ENCODE data around the gene RREB1.

RREB1 gene

GRCh38 chr6:7252390-7252789 is 144.6 kb downstream of the RREB1 start:
- Histone ChIP-seq H2AFZ (ENCODE audit: low read depth, low read length) (no peak overlapping the region), H3K4me3 (ENCODE audit: low read depth in 1 of 2, low read length in 2 of 2) (no peak overlapping the region), H3K79me2 (ENCODE audit: insufficient read depth, low read length) (no peaks in the 10 kb centered on the region), H3K27ac (ENCODE audit: low read length) (no peak overlapping the region), H3K36me3 (ENCODE audit: insufficient read depth, low read length) (peaks cover 45% of the 10 kb centered on the region), H3K27me3 (ENCODE audit: insufficient read depth, low read length, poor library complexity) (no peaks in the 10 kb centered on the region), H3K4me2 (ENCODE audit: insufficient read depth, low read length) (no peak overlapping the region), H3K9me3 (ENCODE audit: insufficient read depth, low read length, severe bottlenecking) (no peaks in the 10 kb centered on the region), H3K9ac (ENCODE audit: low read depth, low read length) (no peak overlapping the region), H3K4me1 (ENCODE audit: insufficient read depth, low read length) (no peaks in the 10 kb centered on the region), H4K20me1 (ENCODE audit: insufficient read depth, low read length) (no peaks in the 10 kb centered on the region; the same call in 1 of the 2 replicates)
- ATAC-seq (ENCODE audit: insufficient read depth, low read depth) (no peak), DNase-seq (no peak)
- TF ChIP-seq CTCF (IDR thresholded peaks at IDR 0.05; ENCODE audit: borderline replicate concordance, extremely low read depth, low read length, poor library complexity, severe bottlenecking) (no peak), EZH2 (IDR thresholded peaks at IDR 0.05; ENCODE audit: borderline replicate concordance, low read depth, low read length, severe bottlenecking) (no peak)

GRCh38 chr6:7254980-7255835 is 147.4 kb downstream of the RREB1 start:
- H3K4me2 ChIP-seq (ENCODE audit: insufficient read depth, low read length), result no peak overlapping the region
- no peaks in the 10 kb centered on the region for H3K4me1 ChIP-seq (ENCODE audit: insufficient read depth, low read length)
- TF ChIP-seq EZH2 (IDR thresholded peaks at IDR 0.05; ENCODE audit: borderline replicate concordance, low read depth, low read length, severe bottlenecking) (no peak), CTCF (IDR thresholded peaks at IDR 0.05; ENCODE audit: borderline replicate concordance, extremely low read depth, low read length, poor library complexity, severe bottlenecking) (no peak)
- H3K27me3 ChIP-seq (ENCODE audit: insufficient read depth, low read length, poor library complexity), result no peaks in the 10 kb centered on the region
- DNase-seq (no peak), ATAC-seq (ENCODE audit: insufficient read depth, low read depth) (no peak)
- no peaks in the 10 kb centered on the region for H4K20me1 ChIP-seq (ENCODE audit: insufficient read depth, low read length)
- H3K9me3 ChIP-seq (ENCODE audit: insufficient read depth, low read length, severe bottlenecking), result no peaks in the 10 kb centered on the region
- no peak overlapping the region for H3K27ac ChIP-seq (ENCODE audit: low read length)
- no peaks in the 10 kb centered on the region for H3K79me2 ChIP-seq (ENCODE audit: insufficient read depth, low read length)
- H3K4me3 ChIP-seq (ENCODE audit: low read depth in 1 of 2, low read length in 2 of 2), result no peak overlapping the region
- no peak overlapping the region for H3K9ac ChIP-seq (ENCODE audit: low read depth, low read length)
- no peak overlapping the region for H2AFZ ChIP-seq (ENCODE audit: low read depth, low read length)
- peaks cover 17% of the 10 kb centered on the region for H3K36me3 ChIP-seq (ENCODE audit: insufficient read depth, low read length)

- Histone ChIP-seq H3K9ac (ENCODE audit: low read depth, low read length) (no peak overlapping the region), H3K36me3 (ENCODE audit: insufficient read depth, low read length) (peaks cover 10% of the 10 kb centered on the region), H4K20me1 (ENCODE audit: insufficient read depth, low read length) (no peaks in the 10 kb centered on the region), H2AFZ (ENCODE audit: low read depth, low read length) (no peak overlapping the region), H3K4me3 (ENCODE audit: low read depth in 1 of 2, low read length in 2 of 2) (no peak overlapping the region), H3K4me1 (ENCODE audit: insufficient read depth, low read length) (peaks cover 3% of the 10 kb centered on the region; the same call in 1 of the 2 replicates), H3K9me3 (ENCODE audit: insufficient read depth, low read length, severe bottlenecking) (no peaks in the 10 kb centered on the region), H3K27ac (ENCODE audit: low read length) (no peak overlapping the region), H3K27me3 (ENCODE audit: insufficient read depth, low read length, poor library complexity) (no peaks in the 10 kb centered on the region), H3K79me2 (ENCODE audit: insufficient read depth, low read length) (no peaks in the 10 kb centered on the region), H3K4me2 (ENCODE audit: insufficient read depth, low read length) (no peak overlapping the region)
- TF ChIP-seq CTCF (IDR thresholded peaks at IDR 0.05; ENCODE audit: borderline replicate concordance, extremely low read depth, low read length, poor library complexity, severe bottlenecking), result no peak
- ATAC-seq (ENCODE audit: insufficient read depth, low read depth) (no peak), DNase-seq (no peak)
These were observed 148.2 kb downstream of the RREB1 start for GRCh38 chr6:7255918-7256317.
